NCI-H2081 treated with DMSO at 0.1 percent for 48 hours (cell line): Measurements from ENCODE around the gene SH2D1B.

Source experiments
- DNase-seq: peaks from one replicate; lab custom pipeline; 2025; lab: John Stamatoyannopoulos, UW

The SH2D1B gene

DNA sequence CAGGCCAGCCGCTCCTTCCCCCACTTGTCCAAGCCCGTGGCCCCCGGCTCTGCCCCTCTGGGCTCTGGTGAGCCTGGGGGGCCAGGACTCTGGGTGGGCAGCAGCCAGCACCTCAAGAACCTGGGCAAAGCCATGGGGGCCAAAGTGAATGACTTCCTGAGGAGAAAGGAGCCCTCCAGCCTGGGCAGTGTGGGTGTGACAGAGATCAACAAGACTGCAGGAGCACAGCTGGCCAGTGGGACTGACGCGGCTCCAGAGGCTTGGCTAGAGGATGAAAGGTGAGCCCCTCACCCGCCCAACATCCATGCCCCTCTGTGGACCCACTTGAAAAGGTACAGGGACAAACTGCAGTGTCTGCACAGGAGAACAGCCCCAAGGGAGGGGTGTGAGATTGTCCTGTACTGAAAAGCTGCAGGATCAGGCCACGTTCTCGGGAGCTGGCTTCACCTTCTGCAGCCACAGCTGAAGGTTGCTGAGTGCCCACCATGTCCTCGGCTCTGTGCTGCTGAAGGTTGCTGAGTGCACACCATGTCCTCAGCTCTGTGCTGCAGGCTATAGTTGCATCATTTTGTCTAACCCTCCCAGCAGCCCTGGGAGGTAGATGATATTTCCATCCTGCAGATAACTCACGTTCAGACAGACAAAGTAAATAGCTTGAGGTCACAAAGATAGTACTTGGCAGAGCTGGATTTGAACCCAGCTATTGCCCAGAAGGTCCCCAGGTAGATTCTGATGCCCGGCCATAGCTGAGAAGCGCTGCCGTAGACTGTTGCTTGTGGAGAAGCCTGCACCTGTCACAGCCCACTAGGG is 29.8 kb downstream of the SH2D1B start:
- DNase-seq: no peak

DNA sequence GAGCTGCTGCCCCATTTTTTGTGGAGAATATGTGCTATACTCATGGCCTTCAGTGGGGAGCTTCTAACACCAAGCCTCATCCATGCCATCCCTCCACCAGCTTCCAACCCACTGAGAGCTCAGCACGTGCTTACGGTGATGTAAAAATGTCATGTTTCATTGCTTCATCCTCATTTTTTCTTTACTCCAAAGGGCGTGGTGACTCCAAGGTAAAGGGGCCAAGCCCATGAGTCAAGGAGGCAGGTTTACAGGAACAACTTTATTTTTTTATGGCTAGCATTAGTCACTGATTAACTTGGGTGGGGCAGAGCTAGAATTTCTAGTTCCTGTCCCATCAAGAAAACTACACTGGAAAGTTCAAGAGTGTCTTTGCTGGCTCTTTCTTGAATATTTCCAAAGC is 30.6 kb downstream of the SH2D1B start, which contains the start of gene C1orf226:
C1orf226 (plus strand) TSS at position 346 of the 400 bp plus-strand sequence. CDS start 174 bp downstream, outside the sequence.
- no peak for DNase-seq

DNA sequence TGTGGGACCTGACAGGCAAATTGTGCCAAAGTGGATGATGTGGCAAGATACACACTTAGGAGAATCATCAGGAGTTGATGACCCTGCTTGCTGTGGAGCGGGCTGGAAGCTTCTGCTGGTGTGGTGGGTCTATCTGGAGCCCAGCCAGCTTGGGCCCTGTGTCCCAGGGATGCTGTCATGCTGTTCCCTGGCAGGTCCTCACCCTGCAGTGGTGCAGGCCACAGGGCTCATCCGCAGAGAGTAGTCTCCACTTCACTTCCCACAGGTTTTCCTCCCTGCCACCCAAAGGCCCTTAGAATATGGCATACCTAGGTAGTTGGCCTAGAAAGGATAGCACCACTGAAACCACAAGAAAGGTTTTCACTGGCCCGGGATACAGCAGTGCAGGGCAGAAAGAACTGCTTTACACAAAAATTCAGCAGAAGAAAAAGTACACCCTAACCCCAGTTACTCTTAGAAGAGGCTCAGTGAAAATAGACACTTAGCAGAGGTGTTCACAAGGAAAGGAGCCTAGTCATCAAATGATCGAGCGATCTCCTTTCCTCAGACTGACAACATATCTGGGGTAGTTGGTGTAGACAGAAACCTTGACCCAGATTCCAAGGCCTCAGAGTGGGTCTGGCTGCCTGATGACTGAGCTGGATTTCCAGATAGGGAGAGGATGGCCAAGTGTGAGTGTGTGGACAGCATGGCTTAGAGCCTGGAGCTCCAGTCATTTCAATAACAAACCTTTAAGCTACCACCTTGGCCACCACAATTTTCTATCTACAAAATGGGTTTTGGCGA is 31.7 kb downstream of the SH2D1B start:
- no peak for DNase-seq

DNA sequence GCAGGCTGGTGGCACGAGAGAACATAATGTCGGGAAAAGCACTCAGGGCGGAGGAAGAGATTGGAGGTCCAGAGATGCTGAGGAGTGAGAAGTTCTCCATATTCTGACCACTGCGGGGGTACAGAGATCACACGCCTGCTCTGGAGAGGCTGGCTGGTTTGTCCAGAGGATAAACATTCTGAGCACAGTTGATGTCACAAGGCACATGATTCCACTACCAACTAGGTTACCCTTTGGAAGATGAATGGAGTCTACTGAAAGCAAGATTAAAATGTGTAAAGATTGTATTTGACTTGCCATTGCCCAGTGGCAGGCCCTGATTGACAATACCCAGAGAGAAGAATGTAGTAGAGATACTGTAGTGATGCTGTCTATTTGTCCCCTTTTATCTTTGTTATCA is 35.2 kb downstream of the SH2D1B start, which contains the start of gene SPATA46:
SPATA46 (minus strand) TSS at position 164 of the 400 bp plus-strand sequence; CDS start at position 100, 64 bp downstream.
- DNase-seq: no peak

DNA sequence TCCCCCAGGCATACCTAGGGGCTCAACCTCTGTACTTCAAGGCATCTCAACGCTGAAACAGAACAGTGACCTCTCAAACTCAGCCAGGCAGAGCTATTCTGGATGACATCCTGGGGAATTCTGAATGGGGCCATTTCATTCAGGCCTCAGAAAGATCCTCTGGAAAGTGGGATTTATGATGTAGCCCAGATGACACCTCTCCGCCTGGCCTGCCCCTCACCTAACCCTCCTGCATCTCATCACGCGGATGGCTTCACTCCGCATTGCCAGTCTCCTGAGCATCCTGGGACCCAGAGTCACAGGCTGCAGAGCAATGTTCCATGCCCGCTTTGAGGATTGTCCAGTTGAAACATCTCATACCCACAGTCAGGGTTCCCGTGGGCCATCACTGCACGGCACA is 36.5 kb downstream of the SH2D1B start:
- no peak for DNase-seq

DNA sequence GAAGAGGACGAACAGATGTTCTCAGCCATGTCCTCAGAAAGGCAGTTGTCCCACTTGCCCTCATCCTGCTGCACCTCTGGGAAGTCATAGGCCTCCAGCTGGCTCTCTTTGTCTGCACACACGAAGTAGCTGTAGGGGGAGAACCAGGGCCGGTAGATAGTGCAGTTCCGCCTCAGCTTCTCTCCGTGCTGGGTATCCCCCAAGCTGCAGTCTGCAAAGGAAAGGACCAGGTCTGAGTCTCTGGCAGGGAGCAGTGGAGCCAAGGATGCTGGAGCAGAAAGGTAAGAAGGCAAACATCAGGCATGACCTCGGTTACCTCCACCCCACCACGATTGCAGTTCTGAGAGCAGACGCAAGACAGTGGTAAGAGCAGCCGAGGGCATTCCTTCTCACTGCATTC is 37.5 kb downstream of the SH2D1B start:
- no peak for DNase-seq

DNA sequence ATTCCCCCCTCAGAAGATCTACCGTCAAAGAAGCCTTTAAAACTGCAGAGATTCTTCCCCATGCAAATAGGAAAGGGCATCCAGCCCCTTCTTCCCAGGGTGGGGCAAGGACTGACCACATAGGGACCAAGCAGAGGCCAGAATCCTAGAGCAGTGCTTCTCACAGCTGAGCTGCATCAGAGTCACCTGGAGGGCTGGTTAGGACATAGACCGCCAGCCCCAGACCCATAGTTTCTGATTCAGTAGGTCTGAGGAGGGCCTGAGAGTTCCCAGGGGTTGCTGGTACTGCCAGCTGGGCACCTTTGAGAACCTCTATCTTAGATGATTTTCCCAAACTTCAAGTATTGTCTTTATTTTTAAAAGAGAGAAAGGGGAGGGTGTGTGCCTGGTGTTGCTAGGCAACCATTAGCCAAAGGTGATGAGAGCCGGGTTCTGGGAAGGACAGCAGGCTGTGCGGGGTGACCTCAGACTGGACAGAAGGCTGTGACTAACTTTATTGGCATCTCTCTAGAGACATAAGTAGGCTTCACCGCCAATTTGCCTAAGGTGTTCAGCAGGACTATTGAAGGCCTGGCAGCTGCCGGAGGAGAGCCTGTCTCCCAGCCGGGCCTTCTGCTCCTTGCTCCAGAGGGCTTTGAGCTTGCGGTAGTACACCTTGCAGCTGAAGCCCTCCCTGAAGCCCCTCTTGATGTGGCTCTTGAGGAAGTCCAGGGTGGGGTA is 38.2 kb downstream of the SH2D1B start:
- no peak for DNase-seq

DNA sequence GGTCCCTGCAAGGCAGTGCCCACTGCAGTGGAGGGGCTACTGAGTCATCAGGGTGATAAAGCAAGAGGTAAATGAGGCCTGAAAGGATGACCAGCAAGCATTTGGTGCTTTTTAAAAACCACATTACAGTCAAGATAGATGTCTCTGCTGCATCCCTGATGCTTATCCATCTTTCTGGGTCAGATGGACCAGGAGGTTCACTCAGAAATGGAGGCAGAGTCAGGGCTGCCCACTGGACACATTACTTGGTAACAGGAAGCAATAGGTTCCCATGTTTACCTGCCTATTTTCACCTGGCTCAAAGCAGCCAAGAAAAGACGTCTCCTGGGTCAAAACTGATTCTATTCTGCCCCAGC is 38.9 kb downstream of the SH2D1B start:
- no peak for DNase-seq

DNA sequence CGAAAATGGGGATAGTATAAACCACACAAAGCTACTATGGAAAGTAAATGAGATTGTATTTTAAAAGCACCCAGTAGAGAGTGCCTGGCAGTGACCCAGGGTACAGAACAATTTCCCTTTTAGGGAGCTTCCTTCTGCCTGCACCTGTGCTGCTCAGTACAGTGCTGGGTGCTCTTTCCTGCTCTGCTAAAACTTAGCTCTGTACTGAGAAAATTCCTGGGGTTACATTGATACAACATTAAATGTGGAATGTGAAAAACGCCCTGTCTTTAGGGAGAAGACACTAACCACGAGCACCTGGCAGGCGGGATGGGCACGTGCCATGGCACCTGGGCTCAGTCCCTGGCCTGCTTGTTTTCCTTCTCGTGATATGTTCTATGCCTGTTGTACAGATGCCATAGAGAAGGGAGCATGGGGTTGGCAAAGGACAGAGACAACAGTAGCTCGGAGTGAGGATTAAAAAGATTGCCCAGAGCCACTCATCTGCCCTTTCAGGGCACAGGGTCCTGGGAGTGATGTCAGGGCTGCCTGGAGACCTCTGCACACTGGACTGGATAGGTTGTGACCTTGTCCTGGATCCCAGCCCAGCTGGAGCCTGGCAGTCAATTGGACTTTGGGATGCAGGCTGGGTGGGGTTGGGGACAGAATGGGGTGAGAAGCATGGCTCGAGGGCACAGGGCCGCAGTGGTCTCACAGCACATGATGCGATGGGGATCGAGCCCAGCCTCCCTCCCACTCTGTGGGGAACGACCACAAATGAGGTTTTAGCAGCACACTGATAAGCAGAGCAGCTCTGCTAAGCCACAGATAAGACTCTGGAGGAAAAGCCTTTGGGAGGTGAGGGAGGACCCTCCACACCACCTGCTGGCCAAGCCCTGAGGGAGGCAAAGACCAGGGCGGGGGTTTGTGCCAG is 39.5 kb downstream of the SH2D1B start:
- no peak for DNase-seq

DNA sequence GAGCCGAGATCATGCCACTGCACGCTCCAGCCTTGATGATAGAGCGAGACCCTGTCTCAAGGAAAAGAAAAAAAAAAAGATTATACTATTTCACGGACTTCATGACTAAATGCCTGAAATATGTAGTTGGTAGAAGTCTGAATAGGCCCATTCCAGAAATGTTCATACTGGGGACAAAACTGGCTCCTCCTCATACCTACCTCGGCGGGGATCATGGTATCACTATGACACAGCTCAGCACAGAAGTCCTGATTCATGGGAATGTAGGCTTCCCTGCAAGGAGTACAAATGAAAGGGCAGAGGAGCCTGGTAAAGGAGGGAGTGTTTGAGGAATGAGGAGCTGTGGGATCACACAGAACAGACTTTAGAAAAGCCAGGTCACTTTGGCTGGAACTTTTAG is 40.3 kb downstream of the SH2D1B start:
- DNase-seq: no peak

DNA sequence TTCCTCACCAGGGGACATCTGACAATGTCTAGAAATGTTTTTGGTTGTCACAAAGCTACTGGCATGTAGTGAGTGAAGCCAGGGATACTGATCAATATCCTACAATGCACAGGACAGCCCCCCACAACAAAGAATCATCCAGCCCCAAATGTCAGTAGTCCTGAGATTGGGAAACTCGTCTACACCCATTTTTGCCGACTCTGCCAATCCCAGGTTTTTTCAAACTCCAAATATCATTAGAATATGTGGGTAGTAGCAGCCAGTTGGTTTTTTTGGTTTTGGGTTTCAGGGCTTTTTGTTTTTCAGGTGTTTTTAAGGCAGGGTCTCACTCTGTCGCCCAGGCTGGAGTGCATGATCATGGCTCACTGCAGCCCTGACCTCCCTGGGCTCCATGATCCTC is 41.2 kb downstream of the SH2D1B start:
- DNase-seq: no peak

DNA sequence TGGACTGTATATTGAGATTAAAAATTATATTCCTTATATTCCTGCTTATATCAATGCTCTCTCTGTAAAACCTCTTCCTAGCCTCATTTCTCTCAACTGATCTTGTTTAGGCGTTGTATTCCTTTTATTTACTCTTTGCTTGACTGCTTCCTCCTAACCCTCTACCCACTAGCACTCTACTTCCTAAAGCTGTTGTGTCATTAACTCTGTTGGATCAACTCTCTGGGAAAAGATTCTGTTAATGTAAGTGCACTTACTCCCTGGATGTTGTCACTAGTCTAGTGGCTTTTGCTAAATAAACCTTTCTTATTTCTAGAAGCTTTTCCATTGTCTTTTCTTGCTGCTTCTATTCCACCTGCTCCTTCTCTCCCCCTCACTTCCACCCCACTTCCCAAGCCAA is 41.8 kb downstream of the SH2D1B start:
- no peak for DNase-seq

DNA sequence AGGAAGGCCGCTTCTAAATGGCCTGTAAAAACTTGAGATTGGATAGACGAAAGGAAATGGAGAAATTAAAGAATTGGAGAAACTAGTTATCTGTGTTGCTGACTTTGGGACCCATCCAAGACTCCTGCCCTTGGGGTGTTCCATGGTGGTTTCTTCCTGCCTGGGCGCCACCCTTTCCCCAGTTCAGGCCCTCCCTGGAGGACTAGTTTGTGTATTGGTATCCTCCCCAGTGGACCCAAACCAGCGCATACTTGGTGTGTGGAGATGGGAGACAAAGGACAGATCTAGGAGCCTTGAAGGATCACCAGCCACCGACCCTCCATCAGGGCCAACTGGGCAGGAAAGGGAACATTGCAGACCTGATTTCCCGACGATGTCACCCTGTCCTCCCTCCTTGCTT is 42.4 kb downstream of the SH2D1B start:
- DNase-seq: no peak

DNA sequence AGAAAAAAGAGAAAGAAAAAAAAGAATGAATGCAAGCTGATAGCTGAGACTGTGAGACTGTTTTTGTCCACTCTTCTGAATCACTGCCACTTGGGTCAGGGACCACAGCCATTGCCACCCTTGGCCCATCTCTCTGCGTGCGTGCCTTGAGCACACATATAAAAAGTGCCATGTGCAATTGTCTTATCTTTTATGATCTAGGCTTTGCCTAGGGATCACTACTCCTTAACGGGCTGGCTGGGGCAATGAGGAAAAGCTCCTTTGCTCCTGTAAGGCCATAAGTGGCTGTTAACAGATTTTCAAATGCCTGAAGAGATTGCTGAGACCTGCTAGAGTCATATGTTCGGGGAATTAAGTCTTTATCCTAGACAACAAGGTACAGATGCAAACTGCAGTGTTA is 43.5 kb downstream of the SH2D1B start:
- DNase-seq: no peak

DNA sequence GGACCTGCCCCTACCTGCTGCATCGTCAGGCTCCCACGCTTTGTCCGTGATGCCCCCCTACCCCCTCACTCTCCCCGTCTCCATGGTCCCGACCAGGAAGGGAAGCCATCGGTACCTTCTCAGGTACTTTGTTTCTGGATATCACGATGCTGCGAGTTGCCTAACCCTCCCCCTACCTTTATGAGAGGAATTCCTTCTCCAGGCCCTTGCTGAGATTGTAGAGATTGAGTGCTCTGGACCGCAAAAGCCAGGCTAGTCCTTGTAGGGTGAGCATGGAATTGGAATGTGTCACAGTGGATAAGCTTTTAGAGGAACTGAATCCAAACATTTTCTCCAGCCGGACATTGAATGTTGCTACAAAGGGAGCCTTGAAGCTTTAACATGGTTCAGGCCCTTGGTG is 44.2 kb downstream of the SH2D1B start:
- no peak for DNase-seq

DNA sequence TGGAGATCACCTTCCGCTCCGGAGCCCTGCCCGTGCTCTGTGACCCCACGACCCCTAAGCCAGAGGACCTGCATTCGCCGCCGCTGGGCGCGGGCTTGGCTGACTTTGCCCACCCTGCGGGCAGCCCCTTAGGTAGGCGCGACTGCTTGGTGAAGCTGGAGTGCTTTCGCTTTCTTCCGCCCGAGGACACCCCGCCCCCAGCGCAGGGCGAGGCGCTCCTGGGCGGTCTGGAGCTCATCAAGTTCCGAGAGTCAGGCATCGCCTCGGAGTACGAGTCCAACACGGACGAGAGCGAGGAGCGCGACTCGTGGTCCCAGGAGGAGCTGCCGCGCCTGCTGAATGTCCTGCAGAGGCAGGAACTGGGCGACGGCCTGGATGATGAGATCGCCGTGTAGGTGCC is 44.9 kb downstream of the SH2D1B start:
- DNase-seq: no peak

DNA sequence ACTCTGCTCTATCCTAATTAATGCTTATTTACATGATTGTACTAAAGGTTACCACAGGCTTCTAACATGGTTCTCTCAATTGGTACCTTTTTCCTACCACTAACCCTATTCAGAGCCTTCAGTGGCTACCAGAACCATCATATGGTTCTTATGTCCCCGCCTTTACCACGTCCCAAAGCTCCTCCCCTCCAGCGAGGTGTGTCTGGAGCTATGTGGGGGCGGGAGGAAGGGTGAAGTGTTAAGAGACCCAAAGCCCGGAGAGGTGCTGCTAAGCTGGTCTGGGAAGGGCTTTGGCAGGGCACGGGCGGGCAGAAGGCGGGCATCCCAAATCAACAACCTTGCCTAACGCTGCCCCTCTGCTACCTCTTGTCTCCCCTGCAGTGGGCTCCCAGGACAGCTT is 45.3 kb downstream of the SH2D1B start:
- no peak for DNase-seq

DNA sequence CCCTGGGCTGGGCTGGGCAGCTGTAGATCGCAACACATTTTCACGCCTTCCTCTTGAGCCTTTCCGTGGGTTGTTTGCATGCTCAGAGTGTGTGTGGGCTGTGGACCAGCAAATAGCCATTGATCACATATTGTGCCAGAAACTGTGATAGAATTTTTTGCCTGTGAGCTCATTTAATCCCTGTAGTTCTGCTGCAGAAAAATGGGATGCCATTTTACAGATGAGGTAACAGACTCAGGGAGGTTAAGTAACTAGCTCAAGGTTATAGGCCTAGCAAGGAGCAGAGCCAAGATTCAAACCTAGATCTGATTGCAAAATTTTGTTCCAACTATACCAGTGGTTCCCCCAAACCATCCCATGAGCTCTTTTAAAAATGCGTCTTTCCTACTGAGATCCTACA is 45.8 kb downstream of the SH2D1B start:
- DNase-seq: no peak

DNA sequence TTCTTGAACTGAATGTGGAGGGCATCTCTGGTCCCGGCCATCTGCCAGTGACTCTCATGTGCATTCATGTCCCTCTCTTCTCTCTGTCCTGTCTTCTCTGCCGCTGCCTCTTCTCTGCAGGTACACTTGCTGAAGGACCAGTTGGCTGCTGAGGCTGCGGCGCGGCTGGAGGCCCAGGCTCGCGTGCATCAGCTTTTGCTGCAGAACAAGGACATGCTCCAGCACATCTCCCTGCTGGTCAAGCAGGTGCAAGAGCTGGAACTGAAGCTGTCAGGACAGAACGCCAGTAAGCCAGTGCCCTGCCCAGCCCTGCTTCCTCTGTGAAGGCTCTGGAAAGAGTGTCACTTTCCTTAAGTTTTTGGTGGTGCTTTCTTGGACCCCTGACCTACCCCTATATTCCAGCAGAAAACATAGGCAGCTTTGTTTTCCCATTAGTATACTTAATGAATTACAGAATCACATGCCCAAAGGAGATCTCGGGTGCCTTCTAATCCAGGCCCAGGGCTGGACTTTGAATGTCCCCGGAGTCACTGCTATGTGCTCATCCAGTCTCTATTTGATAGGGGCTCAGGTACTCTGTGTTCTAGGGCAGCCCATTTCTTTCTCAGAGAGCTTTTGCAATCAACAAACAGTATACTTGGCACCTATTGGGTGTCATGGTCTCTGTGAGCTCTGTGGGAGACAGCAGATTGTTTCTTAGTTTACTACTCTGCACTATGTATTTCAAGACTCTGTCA is 46.5 kb downstream of the SH2D1B start:
- DNase-seq: no peak

DNA sequence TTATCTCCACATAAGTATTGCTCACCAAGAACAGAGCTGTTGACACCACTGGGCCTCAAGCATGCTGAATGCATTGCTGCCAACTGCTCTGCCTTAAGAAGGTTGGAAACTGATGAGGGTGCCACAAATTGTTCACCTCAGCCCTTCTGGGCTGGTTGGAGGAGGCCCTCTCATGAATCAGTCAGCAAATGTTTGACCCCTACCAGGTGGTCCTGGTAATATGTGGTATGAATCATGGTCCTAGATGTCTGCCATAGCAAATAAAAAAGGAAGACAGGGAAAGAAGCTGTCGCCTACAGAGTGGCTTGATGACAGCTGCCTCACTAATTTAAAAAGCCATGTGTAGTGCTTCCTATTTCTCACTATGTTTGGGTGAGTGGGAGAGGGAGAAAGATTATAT is 47.4 kb downstream of the SH2D1B start:
- no peak for DNase-seq

DNA sequence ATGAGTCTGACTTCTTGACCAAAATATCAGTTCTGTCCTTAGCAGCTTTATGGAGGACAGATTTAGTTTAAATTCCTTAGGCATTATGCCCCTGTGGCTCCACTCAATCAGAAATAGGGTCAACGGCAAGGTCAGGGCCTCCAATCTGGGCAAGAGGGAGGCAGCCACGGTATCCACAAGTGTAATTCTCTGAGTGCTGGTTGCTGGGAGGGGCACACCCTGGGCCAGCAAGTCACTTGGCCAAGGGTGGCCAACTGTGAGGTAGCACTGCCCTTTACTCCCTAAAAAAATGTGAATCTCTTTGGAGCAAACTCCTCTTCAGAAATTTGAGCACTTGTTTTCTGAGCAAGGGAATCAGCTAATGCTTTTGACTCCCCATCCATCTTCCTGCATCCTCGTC is 48.1 kb downstream of the SH2D1B start:
- no peak for DNase-seq
